ENCODE data around the gene LCA5L. TPM values are rescaled to one million over a fixed set of nuclear protein-coding genes. Genes with fewer than 3 reads are reported as not detected.

The LCA5L gene
- total and polyA plus RNA-seq, 8 donors = 1.7 to 6.3 (median 3.7) TPM

DNA sequence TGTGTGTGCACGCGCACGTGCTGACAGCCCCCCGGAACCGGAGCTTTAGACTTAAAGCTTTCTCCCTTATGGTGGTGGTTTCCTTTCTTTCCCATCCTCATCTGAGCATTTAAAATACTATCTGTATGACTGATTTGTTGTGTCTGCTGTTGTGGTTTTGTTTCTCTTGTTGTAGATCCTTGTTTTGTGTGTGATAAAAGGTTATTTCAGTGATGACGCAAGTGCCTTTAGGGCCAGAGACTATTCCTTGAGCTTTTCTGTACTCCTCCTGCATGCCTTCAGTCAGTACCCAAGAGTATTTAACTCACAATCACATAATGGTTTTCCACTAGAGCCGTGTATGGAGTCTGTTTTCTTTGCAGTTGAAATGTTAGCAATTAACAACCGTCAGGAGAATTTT is 45.4 kb downstream of the LCA5L start:
- H3K4me1 ChIP-seq = no peaks in the 10 kb centered on the region
- no peak for ATAC-seq
- no peaks in the 10 kb centered on the region for H3K9me3 ChIP-seq
- no peak for DNase-seq
- no peak overlapping the region for H3K27ac ChIP-seq
- H3K27me3 ChIP-seq = no peaks in the 10 kb centered on the region
- peaks cover 0 to 20% of the 10 kb centered on the region in 2 donors for H3K36me3 ChIP-seq
- no peak for TF ChIP-seq CTCF (IDR thresholded peaks at IDR 0.05)
- intact Hi-C loops (cut with DNase I) = no loop called here
- H3K4me3 ChIP-seq = no peak overlapping the region

DNA sequence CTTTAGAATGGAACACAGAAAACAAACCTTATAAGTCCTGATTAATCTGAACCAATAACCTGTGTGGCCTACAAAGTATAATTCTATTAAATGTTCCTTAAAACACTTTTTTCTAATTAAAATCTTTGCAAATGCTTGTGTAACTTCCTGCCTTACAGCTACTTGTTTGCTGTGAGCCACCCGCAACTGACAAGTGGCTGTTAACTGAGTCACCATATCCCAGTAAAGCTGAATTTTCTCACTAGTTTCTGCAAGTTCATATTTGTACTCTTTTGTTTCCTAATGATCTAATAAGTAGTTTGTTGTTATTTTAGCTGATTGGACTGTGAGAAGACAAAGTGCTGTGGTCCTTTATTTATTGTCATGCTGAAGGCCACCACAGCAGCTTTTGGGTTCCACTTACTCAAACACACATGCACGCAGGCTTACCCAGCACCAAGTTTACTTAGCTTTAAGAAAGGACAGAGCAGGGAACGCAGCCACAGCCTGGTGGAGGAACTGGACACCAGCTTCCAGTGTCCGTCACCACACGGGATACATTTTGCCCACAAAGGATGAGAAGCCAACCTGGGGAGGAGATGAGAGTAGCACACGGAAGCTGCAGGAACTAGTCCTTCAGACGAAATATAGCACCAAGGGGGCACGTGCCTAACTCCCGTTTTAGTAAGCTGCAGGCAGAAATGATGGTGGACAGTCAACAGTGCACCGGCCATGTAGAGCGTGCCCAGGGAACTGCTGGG is 47.8 kb downstream of the LCA5L start:
- ATAC-seq (no peak), DNase-seq (no peak)
- no peak overlapping the region for H3K27ac ChIP-seq
- no peak overlapping the region for H3K4me3 ChIP-seq
- no peaks in the 10 kb centered on the region for H3K4me1 ChIP-seq
- peaks cover 0 to 43% of the 10 kb centered on the region in 2 donors for H3K36me3 ChIP-seq
- no peaks in the 10 kb centered on the region for H3K27me3 ChIP-seq
- no peaks in the 10 kb centered on the region for H3K9me3 ChIP-seq
- TF ChIP-seq CTCF (IDR thresholded peaks at IDR 0.05) = no peak
- intact Hi-C loops (cut with DNase I) = no loop called here

DNA sequence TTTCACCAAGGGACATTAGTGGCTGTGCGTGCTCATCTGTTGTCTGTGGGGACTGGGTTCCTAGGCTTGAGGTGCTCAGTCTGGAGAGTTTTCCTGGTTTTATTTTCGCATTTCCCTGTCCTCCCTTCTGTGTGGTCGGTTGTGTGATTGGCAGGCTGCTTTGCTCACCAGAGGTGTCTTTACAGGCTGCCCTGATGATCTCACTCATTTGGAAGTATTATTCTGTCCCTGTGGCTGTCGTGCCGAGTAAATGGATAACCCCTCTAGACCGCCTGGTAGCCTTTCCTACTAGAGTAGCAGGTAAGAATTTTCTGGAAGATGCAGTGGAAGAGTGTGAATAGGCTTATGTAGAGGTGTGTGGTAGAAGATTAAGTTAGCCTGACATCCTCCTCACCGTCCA is 52.6 kb downstream of the LCA5L start:
- Histone ChIP-seq H3K27me3 (no peaks in the 10 kb centered on the region), H3K4me1 (peaks cover 3 to 15% of the 10 kb centered on the region in 2 donors), H3K36me3 (peaks cover 0 to 54% of the 10 kb centered on the region in 2 donors), H3K27ac (no peak overlapping the region), H3K4me3 (no peak overlapping the region), H3K9me3 (no peaks in the 10 kb centered on the region)
- DNase-seq = no peak
- ATAC-seq = no peak
- intact Hi-C loops (cut with DNase I) = no loop called here
- no peak for TF ChIP-seq CTCF (IDR thresholded peaks at IDR 0.05)

DNA sequence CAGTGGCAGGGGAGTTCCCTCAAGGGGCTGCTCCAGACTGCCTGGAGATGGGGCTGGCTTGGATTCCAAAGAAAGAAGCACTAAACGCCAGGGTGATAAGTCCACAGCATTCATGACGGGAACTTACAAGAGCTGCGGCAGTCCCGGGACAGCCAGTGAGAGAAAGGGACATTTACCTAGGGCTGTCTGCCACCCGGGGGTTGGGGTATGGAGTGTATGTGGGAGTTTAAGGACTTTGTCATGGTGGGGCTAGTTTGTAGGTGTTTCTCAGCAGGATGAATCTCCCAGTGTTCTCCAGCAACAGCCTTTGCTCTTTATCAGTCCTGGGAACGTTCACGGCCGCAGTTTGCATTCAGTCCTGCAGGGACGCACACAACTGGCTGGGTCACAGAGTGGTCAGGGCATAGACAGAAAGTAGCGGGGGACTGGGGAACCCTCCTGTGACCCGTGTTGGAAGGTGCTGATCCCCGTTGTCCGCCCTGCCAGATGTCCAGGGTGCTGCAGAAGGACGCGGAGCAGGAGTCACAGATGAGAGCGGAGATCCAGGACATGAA is 55.3 kb downstream of the LCA5L start:
- H3K9me3 ChIP-seq = no peaks in the 10 kb centered on the region
- ATAC-seq (no peak), DNase-seq (no peak)
- no peaks in the 10 kb centered on the region for H3K27me3 ChIP-seq
- H3K27ac ChIP-seq = no peak overlapping the region
- peaks cover 8 to 34% of the 10 kb centered on the region in 2 donors for H3K4me1 ChIP-seq
- intact Hi-C loops (cut with DNase I) = no loop called here
- H3K4me3 ChIP-seq = no peak overlapping the region
- no peak for TF ChIP-seq CTCF (IDR thresholded peaks at IDR 0.05)
- H3K36me3 ChIP-seq = peaks cover 0 to 46% of the 10 kb centered on the region in 2 donors

- H3K27ac ChIP-seq = no peak overlapping the region
- ATAC-seq (no peak), DNase-seq (no peak)
- peak in 1 of 2 donors; percentile 18 for TF ChIP-seq CTCF (IDR thresholded peaks at IDR 0.05)
- H3K4me3 ChIP-seq = peak overlapping the region in 1 of 2 donors; percentile 47
- no peaks in the 10 kb centered on the region for H3K9me3 ChIP-seq
- intact Hi-C loops (cut with DNase I) = no loop called here
- H3K4me1 ChIP-seq = peaks cover 8 to 39% of the 10 kb centered on the region in 2 donors
- H3K27me3 ChIP-seq = no peaks in the 10 kb centered on the region
- peaks cover 0 to 31% of the 10 kb centered on the region in 2 donors for H3K36me3 ChIP-seq
These were observed 56.8 kb downstream of the LCA5L start for GRCh38 chr21:39388811-39389155.
